Measurements from ENCODE around the gene PLAAT4. TPM values are rescaled to one million over a fixed set of nuclear protein-coding genes. Genes with fewer than 3 reads are reported as not detected.

Gene PLAAT4
- total and polyA plus RNA-seq, 2 of the 8 experiments (the other 6 are each of a cell fraction or from before 2014, with no cell fraction given) = 2.8 to 4.1 TPM

GRCh38 chr11:63534895-63535461, 1.6 kb upstream of the PLAAT4 start (continued):
- TF ChIP-seq USF2 (IDR thresholded peaks at IDR 0.05; ENCODE audit: low read length) = no peak

All from H1 (cell line).